ENCODE results near the gene ZSCAN31.
A peak's percentile ranks its signal among the peaks of the same experiment; 100 is the strongest.

The ZSCAN31 gene

GRCh38 chr6:28353981-28354676 is 18.2 kb upstream of the ZSCAN31 start:
- no peak for DNase-seq (ENCODE audit: low spot score)

GRCh38 chr6:28353356-28353755 is 17.4 kb upstream of the ZSCAN31 start:
- DNase-seq (ENCODE audit: low spot score): no peak

GRCh38 chr6:28351493-28351925 is 15.6 kb upstream of the ZSCAN31 start:
- no peak for DNase-seq (ENCODE audit: low spot score)

- no peak for DNase-seq (ENCODE audit: low spot score)
Measured at GRCh38 chr6:28351087-28351486, 15.1 kb upstream of the ZSCAN31 start.

GRCh38 chr6:28349892-28350737 is 14.2 kb upstream of the ZSCAN31 start, which contains the start of gene ZKSCAN3:
Gene ZKSCAN3 (plus strand): TSS chr6:28349947. CDS start chr6:28359587, 9,640 bp downstream.
- DNase-seq (ENCODE audit: low spot score): peak; percentile 74

- no peak for DNase-seq (ENCODE audit: low spot score)
Measured at GRCh38 chr6:28349344-28349891, 13.5 kb upstream of the ZSCAN31 start.

GRCh38 chr6:28347119-28347518 is 11.2 kb upstream of the ZSCAN31 start:
- no peak for DNase-seq (ENCODE audit: low spot score)

GRCh38 chr6:28345201-28345600 is 9.3 kb upstream of the ZSCAN31 start:
- DNase-seq (ENCODE audit: low spot score): no peak

GRCh38 chr6:28343898-28344677 is 8.1 kb upstream of the ZSCAN31 start:
- no peak for DNase-seq (ENCODE audit: low spot score)

- DNase-seq (ENCODE audit: low spot score): no peak
Measured at GRCh38 chr6:28340310-28341095, 4.6 kb upstream of the ZSCAN31 start.

- no peak for DNase-seq (ENCODE audit: low spot score)
Measured at GRCh38 chr6:28337121-28337520, 1.2 kb upstream of the ZSCAN31 start.

- DNase-seq (ENCODE audit: low spot score): no peak
Measured at GRCh38 chr6:28336284-28337120, 554 bp upstream of the ZSCAN31 start.

- DNase-seq (ENCODE audit: low spot score): no peak
Measured at GRCh38 chr6:28335040-28335563, 846 bp downstream of the ZSCAN31 start.

GRCh38 chr6:28334286-28335039 is 1.5 kb downstream of the ZSCAN31 start:
- no peak for DNase-seq (ENCODE audit: low spot score)

- no peak for DNase-seq (ENCODE audit: low spot score)
Measured at GRCh38 chr6:28333599-28334018, 2.3 kb downstream of the ZSCAN31 start.

- no peak for DNase-seq (ENCODE audit: low spot score)
Measured at GRCh38 chr6:28333047-28333446, 2.9 kb downstream of the ZSCAN31 start.

GRCh38 chr6:28330041-28330440 is 5.9 kb downstream of the ZSCAN31 start:
- no peak for DNase-seq (ENCODE audit: low spot score)

- DNase-seq (ENCODE audit: low spot score): no peak
Measured at GRCh38 chr6:28326371-28326948, 9.5 kb downstream of the ZSCAN31 start.
